C4-2B (cell line): ENCODE data around the gene SPSB1.
"Not testable (repeated sequence)": the region's sequence is repeated elsewhere in the genome, so short reads cannot be mapped to it uniquely, and the experiment has no call there.

ENCODE experiments used
- H3K27ac ChIP-seq: fragments of 450-650 bp; 2 replicates; pipeline ENCODE4 v1.5.1; 2017
- ZFX ChIP-seq: fragments of 450-650 bp; IDR thresholded peaks from 2 replicates; pipeline ENCODE4 v1.6.1; 2017
- TF ChIP-seq, protein P1 (sequence below): fragments of 450-650 bp; conservative IDR thresholded peaks from 2 replicates; pipeline ENCODE4 v1.5.1; 2017; ENCODE audit warnings: mild to moderate bottlenecking

Gene SPSB1

DNA sequence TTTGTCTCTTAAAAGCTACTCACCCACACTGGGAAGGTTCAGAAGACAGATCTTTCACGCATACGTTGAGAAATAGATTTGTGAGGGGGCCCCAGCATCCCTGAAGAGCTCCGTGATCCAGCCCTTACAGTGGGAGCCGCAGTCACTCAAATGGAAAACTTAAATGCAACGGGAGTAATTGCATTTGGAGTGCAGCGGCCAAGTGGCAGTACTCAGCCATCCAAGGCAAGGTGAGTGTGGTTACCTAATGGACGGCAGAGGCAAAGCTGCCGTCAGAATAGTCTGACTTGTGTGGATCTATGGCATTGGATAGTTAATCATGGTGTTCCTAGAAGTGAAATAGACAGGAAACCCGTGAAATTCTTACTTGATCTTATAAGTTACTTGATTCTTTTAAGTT lies 5.1 kb downstream of the SPSB1 start:
- H3K27ac ChIP-seq, result no peak overlapping the region
- TF ChIP-seq, protein P1, sequence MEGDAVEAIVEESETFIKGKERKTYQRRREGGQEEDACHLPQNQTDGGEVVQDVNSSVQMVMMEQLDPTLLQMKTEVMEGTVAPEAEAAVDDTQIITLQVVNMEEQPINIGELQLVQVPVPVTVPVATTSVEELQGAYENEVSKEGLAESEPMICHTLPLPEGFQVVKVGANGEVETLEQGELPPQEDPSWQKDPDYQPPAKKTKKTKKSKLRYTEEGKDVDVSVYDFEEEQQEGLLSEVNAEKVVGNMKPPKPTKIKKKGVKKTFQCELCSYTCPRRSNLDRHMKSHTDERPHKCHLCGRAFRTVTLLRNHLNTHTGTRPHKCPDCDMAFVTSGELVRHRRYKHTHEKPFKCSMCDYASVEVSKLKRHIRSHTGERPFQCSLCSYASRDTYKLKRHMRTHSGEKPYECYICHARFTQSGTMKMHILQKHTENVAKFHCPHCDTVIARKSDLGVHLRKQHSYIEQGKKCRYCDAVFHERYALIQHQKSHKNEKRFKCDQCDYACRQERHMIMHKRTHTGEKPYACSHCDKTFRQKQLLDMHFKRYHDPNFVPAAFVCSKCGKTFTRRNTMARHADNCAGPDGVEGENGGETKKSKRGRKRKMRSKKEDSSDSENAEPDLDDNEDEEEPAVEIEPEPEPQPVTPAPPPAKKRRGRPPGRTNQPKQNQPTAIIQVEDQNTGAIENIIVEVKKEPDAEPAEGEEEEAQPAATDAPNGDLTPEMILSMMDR, result no peak
- no peak for TF ChIP-seq ZFX

DNA sequence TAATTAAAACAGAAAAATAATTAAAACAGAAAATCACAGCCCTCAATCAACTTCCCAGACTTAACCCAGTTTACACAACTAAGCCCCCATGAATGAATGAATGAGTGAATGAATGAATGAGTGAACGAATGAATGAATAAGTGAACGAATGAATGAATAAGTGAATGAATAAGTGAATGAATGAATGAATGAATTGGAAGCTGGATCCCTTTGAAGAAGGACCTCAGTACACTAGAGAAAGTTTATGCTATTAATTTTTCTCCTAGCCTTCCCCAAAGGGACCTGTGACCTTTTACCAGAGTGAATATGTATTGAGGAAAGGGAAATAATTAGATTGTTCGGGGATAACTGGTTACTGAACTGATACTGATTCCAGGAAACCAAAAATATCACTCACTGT lies 5.6 kb downstream of the SPSB1 start:
- TF ChIP-seq, protein P1, result no peak
- TF ChIP-seq ZFX, result no peak
- no peak overlapping the region for H3K27ac ChIP-seq

DNA sequence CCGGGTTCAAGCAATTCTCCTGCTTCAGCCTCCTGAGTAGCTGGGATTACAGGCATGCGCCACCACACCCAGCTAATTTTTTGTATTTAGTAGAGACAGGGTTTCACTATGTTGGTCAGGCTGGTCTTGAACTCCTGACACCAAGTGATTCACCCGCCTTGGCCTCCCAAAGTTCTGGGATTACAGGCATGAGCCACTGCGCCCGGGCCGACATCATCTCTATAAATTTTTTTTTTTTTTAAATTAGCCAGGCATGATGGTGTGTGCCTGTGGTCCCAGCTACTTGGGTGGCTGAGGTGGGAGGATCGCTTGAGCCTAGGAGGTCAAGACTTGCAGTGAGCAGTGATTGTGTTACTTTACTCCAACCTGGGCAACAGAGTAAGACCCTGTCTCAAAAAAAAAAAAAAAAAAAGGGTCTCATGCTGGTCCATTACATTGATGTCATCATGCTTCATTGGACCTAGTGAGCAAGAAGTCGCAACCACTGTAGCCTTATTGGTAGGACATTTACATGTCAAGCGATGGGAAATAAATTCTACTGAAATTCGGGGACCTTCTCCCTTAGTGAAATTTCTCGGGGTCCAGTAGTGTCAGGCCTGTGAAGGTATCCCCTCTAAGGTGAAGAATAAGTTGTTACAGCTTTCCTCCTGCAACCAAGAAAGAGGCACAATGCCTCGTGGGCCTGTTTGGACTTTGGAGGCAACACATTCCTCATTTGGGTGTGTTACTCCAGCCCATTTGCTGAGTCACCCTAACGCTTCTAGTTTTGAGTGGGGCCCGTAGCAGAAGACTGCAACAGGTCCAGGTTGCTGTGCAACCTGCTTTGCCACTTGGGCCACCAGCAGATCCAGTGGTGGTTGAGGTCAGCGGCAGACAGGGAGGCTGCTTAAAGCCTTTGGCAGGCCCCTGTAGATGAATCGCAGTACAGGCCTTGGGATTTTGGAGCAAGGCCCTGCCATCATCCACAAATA lies 7.2 kb downstream of the SPSB1 start:
- H3K27ac ChIP-seq, result not testable (repeated sequence)

DNA sequence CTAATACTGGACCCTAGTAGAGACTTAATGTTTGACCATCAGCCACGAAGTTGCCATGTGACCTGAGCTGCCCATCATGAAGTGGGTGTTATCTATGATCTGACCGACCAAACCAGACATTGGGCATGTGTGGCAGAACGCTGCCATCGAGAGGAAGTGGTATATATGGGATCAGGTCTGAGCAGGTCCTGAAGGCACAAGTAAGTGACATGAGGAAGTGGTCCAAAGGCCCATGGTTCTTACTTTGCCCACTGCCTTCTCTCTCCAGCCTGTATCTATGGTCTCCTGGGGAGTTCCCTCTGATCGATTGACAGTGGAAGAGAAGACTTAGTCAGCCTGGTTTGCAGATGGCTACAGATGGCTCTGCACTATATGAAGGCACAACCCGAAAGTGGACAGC lies 7.9 kb downstream of the SPSB1 start:
- H3K27ac ChIP-seq, result no peak overlapping the region; the same call in 1 of the 2 replicates
- TF ChIP-seq, protein P1, result no peak
- no peak for TF ChIP-seq ZFX

DNA sequence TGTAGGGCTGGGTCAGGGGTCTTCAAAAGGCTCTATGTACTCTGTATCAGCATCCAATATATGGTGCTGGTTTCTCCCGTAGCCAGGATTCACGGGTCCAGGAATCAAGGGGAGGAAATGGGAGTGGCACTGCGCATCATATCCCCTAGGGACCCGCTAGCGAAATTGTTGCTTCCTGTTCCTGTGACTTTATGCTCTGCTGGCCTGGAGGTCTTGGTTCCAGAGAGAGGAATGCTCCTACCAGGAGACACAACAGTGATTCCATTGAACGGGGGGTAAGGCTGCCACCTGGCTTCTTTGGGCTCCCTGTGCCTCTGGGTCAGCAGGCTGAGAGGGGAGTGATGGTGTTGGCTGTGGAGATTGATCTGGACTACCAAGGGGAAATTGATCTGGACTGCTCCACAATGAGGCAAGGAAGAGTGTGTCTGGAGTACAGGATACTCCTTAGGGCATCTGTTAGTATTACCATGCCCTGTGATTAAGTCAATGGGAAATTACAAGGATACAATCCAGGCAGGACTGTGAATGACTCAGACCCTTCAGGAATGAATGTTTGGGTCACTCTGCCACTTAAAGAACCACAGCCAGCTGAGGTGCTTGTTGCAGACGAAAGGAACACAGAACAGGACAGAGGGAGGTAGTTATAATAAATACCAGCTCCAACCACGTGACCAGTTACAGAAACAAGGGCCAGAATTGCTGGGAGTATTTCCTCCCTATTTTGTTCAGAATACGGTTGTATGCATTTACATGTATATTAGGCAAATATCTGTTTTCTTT lies 10.2 kb downstream of the SPSB1 start:
- no peak overlapping the region for H3K27ac ChIP-seq
- no peak for TF ChIP-seq ZFX
- TF ChIP-seq, protein P1, result no peak

DNA sequence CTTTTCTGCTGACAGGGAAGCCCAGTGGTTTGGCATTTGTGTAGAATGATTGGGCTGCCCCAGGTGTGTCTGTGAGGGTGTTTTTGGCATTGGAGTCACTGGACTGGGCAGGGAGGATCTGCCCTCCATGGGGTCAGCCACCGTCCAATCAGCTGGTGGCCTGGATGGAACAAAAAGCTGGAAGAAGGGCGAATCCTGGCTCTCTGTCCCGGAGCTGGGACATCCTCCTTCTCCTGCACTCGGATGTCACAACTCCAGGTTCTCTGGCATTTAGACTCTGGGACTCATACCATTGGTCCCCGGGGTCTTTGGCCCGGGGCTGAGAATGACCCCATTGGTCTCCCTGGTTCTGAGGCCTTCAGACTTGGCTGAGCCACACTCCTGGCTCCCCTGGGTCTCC lies 11.2 kb downstream of the SPSB1 start:
- no peak for TF ChIP-seq ZFX
- no peak overlapping the region for H3K27ac ChIP-seq

DNA sequence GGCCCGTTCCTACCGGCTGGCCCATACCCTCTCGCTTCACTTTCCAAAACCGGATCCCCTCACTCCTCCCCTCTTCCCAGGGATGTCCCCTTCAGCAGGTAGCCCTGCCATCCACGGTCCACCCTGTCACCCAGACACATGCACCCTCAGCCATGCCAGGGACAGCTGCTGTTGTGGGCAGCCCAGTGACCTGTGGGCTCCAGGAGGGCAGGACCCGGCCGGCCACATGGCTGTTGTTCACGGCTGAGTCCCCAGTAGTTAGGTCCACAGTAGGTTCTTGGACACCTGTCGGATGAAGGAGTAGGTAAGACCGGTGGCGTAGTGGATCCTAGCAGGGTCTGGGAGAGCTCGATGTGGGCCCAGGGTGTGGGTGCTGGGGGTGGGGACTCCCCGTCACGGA lies 12.5 kb downstream of the SPSB1 start:
- TF ChIP-seq, protein P1, result no peak
- no peak for TF ChIP-seq ZFX
- H3K27ac ChIP-seq, result no peak overlapping the region

DNA sequence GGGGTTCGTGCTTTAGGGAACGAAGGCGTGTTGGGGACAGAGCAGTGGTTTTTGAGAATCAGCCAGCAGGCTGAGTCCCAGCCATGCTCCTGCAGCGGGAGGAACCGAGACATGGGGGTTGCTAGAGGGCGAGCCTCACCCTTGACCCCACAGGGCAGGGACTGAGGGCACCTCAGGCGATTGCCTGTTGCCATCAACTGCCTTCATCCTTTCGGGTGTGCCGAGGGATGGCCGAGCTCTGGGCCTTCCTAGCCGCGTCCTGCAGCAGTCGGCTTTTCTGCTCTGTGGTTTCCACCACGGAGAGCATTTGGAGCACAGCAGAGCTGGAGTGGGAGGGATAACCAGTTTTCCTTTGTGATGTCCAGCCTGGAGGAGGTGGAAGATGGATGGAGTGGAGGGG lies 13.3 kb downstream of the SPSB1 start:
- no peak for TF ChIP-seq ZFX
- TF ChIP-seq, protein P1, result no peak
- no peak overlapping the region for H3K27ac ChIP-seq
